ENCODE data around the gene TNN.

The TNN gene

GRCh38 chr1:175173531-175173930 lies 105.9 kb downstream of the TNN start:
- H3K9me3 Mint-ChIP-seq, result no peaks in the 10 kb centered on the region
- H3K27me3 Mint-ChIP-seq, result no peaks in the 10 kb centered on the region

GRCh38 chr1:175174309-175175102 lies 106.9 kb downstream of the TNN start:
- H3K27me3 Mint-ChIP-seq, result no peaks in the 10 kb centered on the region
- ATAC-seq (ENCODE audit: low read depth), result peak; percentile 43
- H3K36me3 Mint-ChIP-seq, result peaks cover 55% of the 10 kb centered on the region

More at GRCh38 chr1:175173531-175173930, 105.9 kb downstream of the TNN start:
- Mint-ChIP-seq H3K4me3 (no peak overlapping the region), H3K27ac (peak overlapping the region; percentile 85), H3K4me1 (peaks cover 52% of the 10 kb centered on the region), H3K36me3 (peaks cover 50% of the 10 kb centered on the region)
- ATAC-seq (ENCODE audit: low read depth) (no peak), DNase-seq (ENCODE audit: low spot score in 2 of 2) (no peak)

GRCh38 chr1:175176246-175176645 lies 108.6 kb downstream of the TNN start:
- Mint-ChIP-seq H3K4me1 (peaks cover 49% of the 10 kb centered on the region), H3K36me3 (peaks cover 47% of the 10 kb centered on the region), H3K9me3 (no peaks in the 10 kb centered on the region), H3K27me3 (no peaks in the 10 kb centered on the region), H3K4me3 (no peak overlapping the region), H3K27ac (no peak overlapping the region)
- DNase-seq (ENCODE audit: low spot score in 2 of 2), result no peak
- ATAC-seq (ENCODE audit: low read depth), result no peak

More at GRCh38 chr1:175174309-175175102, 106.9 kb downstream of the TNN start:
- peaks cover 55% of the 10 kb centered on the region for H3K4me1 Mint-ChIP-seq
- H3K27ac Mint-ChIP-seq, result peak overlapping the region; percentile 85
- DNase-seq (ENCODE audit: low spot score in 2 of 2), result no peak
- no peaks in the 10 kb centered on the region for H3K9me3 Mint-ChIP-seq
- peak overlapping the region; percentile 18 for H3K4me3 Mint-ChIP-seq

- Mint-ChIP-seq H3K4me3 (no peak overlapping the region), H3K27me3 (no peaks in the 10 kb centered on the region), H3K36me3 (peaks cover 55% of the 10 kb centered on the region), H3K4me1 (peaks cover 62% of the 10 kb centered on the region), H3K9me3 (no peaks in the 10 kb centered on the region), H3K27ac (peak overlapping the region; percentile 53)
- no peak for ATAC-seq (ENCODE audit: low read depth)
- DNase-seq (ENCODE audit: low spot score in 2 of 2), result no peak
These were observed 110.4 kb downstream of the TNN start for GRCh38 chr1:175178056-175178455.

GRCh38 chr1:175178456-175178855 lies 110.8 kb downstream of the TNN start:
- Mint-ChIP-seq H3K27me3 (no peaks in the 10 kb centered on the region), H3K36me3 (peaks cover 56% of the 10 kb centered on the region), H3K4me3 (no peak overlapping the region), H3K4me1 (peaks cover 64% of the 10 kb centered on the region), H3K9me3 (no peaks in the 10 kb centered on the region), H3K27ac (peak overlapping the region; percentile 53)
- DNase-seq (ENCODE audit: low spot score in 2 of 2) (no peak), ATAC-seq (ENCODE audit: low read depth) (no peak)

GRCh38 chr1:175179837-175180590 lies 112.4 kb downstream of the TNN start:
- Mint-ChIP-seq H3K27ac (peak overlapping the region; percentile 87), H3K4me1 (peaks cover 64% of the 10 kb centered on the region), H3K4me3 (peak overlapping the region; percentile 44), H3K36me3 (peaks cover 51% of the 10 kb centered on the region), H3K27me3 (no peaks in the 10 kb centered on the region), H3K9me3 (no peaks in the 10 kb centered on the region)
- no peak for ATAC-seq (ENCODE audit: low read depth)
- DNase-seq (ENCODE audit: low spot score in 2 of 2), result no peak

GRCh38 chr1:175182201-175182746 lies 114.6 kb downstream of the TNN start:
- no peaks in the 10 kb centered on the region for H3K9me3 Mint-ChIP-seq

GRCh38 chr1:175183586-175183985 lies 116.0 kb downstream of the TNN start:
- Mint-ChIP-seq H3K36me3 (peaks cover 57% of the 10 kb centered on the region), H3K27me3 (no peaks in the 10 kb centered on the region), H3K4me1 (peaks cover 84% of the 10 kb centered on the region), H3K9me3 (no peaks in the 10 kb centered on the region), H3K4me3 (peak overlapping the region; percentile 3), H3K27ac (peak overlapping the region; percentile 83)
- ATAC-seq (ENCODE audit: low read depth) (no peak), DNase-seq (ENCODE audit: low spot score in 2 of 2) (no peak)

More at GRCh38 chr1:175182201-175182746, 114.6 kb downstream of the TNN start:
- no peak for ATAC-seq (ENCODE audit: low read depth)
- no peak for DNase-seq (ENCODE audit: low spot score in 2 of 2)
- no peaks in the 10 kb centered on the region for H3K27me3 Mint-ChIP-seq
- no peak overlapping the region for H3K4me3 Mint-ChIP-seq
- H3K4me1 Mint-ChIP-seq, result peaks cover 79% of the 10 kb centered on the region
- peaks cover 49% of the 10 kb centered on the region for H3K36me3 Mint-ChIP-seq
- H3K27ac Mint-ChIP-seq, result peak overlapping the region; percentile 83

GRCh38 chr1:175185903-175186302 lies 118.3 kb downstream of the TNN start:
- H3K4me3 Mint-ChIP-seq, result peak overlapping the region; percentile 59
- DNase-seq (ENCODE audit: low spot score in 2 of 2), result no peak
- H3K27ac Mint-ChIP-seq, result peak overlapping the region; percentile 39

GRCh38 chr1:175186433-175187160 lies 119.0 kb downstream of the TNN start:
- Mint-ChIP-seq H3K4me3 (peak overlapping the region; percentile 99), H3K36me3 (peaks cover 61% of the 10 kb centered on the region), H3K4me1 (peaks cover 83% of the 10 kb centered on the region), H3K27me3 (no peaks in the 10 kb centered on the region), H3K9me3 (no peaks in the 10 kb centered on the region), H3K27ac (peak overlapping the region; percentile 88)
- ATAC-seq (ENCODE audit: low read depth), result no peak
- no peak for DNase-seq (ENCODE audit: low spot score in 2 of 2)

More at GRCh38 chr1:175185903-175186302, 118.3 kb downstream of the TNN start:
- Mint-ChIP-seq H3K9me3 (no peaks in the 10 kb centered on the region), H3K27me3 (no peaks in the 10 kb centered on the region), H3K4me1 (peaks cover 87% of the 10 kb centered on the region), H3K36me3 (peaks cover 64% of the 10 kb centered on the region)
- no peak for ATAC-seq (ENCODE audit: low read depth)

- Mint-ChIP-seq H3K27ac (peak overlapping the region; percentile 88), H3K4me1 (peaks cover 70% of the 10 kb centered on the region), H3K9me3 (no peaks in the 10 kb centered on the region), H3K4me3 (peak overlapping the region; percentile 99), H3K27me3 (no peaks in the 10 kb centered on the region), H3K36me3 (peaks cover 46% of the 10 kb centered on the region)
- ATAC-seq (ENCODE audit: low read depth) (peak; percentile 83), DNase-seq (ENCODE audit: low spot score in 2 of 2) (peak in 1 of 2 donors; percentile 63)
These were observed 121.3 kb downstream of the TNN start for GRCh38 chr1:175188936-175189335.

- Mint-ChIP-seq H3K4me3 (peak overlapping the region; percentile 99), H3K4me1 (peaks cover 66% of the 10 kb centered on the region), H3K27ac (peak overlapping the region; percentile 88), H3K27me3 (no peaks in the 10 kb centered on the region), H3K9me3 (no peaks in the 10 kb centered on the region), H3K36me3 (peaks cover 35% of the 10 kb centered on the region)
- DNase-seq (ENCODE audit: low spot score in 2 of 2) (peak in 1 of 2 donors; percentile 16), ATAC-seq (ENCODE audit: low read depth) (peak; percentile 32)
These were observed 124.0 kb downstream of the TNN start for GRCh38 chr1:175191659-175192058.

- H3K27me3 Mint-ChIP-seq, result no peaks in the 10 kb centered on the region
- ATAC-seq (ENCODE audit: low read depth) (peak; percentile 9), DNase-seq (ENCODE audit: low spot score in 2 of 2) (no peak)
- H3K4me3 Mint-ChIP-seq, result peak overlapping the region; percentile 99
- H3K9me3 Mint-ChIP-seq, result no peaks in the 10 kb centered on the region
- peak overlapping the region; percentile 88 for H3K27ac Mint-ChIP-seq
- H3K4me1 Mint-ChIP-seq, result peaks cover 62% of the 10 kb centered on the region
- H3K36me3 Mint-ChIP-seq, result peaks cover 31% of the 10 kb centered on the region
These were observed 124.5 kb downstream of the TNN start for GRCh38 chr1:175192111-175192629.

All from memory B cell (primary cell).